ENCODE data around the gene GJC2.

Gene GJC2

GRCh38 chr1:228147151-228147693 lies 2.5 kb upstream of the GJC2 start:
- Histone ChIP-seq H3K9me3 (ENCODE audit: control insufficient read depth in 1 of 2, low read length in 2 of 2) (no peaks in the 10 kb centered on the region), H3K4me3 (ENCODE audit: low read depth in 1 of 2, low read length in 2 of 2) (no peak overlapping the region), H3K27ac (ENCODE audit: low read length) (no peak overlapping the region), H3K27me3 (ENCODE audit: low read depth, low read length) (no peaks in the 10 kb centered on the region), H3K36me3 (ENCODE audit: control insufficient read depth in 1 of 2, insufficient read depth in 2 of 2, low read length in 2 of 2) (peaks cover 4 to 25% of the 10 kb centered on the region in 2 donors), H3K4me1 (ENCODE audit: control insufficient read depth in 1 of 2, insufficient read depth in 2 of 2, low read length in 2 of 2) (peaks cover 15 to 57% of the 10 kb centered on the region in 2 donors)

DNA sequence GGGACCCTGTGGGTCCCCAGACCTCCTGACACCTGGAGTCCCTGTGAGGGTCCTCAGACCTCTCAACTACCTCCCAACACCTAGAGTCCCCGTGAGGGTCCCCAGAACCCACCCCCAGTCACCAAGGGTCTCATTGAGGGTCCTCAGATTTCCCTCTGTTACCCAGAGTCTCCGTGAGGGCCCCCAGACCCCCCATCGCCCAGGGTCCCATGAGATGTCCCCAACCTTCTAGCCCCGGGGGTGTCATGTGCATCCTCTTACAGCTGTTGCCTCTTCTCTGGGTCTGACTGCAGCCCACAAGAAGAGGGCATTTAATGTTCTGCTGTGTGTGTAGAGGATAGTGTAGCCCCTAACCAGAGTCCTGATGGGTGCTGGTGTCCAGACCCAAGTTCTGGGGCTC lies 2.0 kb upstream of the GJC2 start:
- H3K36me3 ChIP-seq (ENCODE audit: control insufficient read depth in 1 of 2, insufficient read depth in 2 of 2, low read length in 2 of 2): peaks cover 4 to 25% of the 10 kb centered on the region in 2 donors
- no peaks in the 10 kb centered on the region for H3K27me3 ChIP-seq (ENCODE audit: low read depth, low read length)
- H3K9me3 ChIP-seq (ENCODE audit: control insufficient read depth in 1 of 2, low read length in 2 of 2): no peaks in the 10 kb centered on the region
- no peak overlapping the region for H3K4me3 ChIP-seq (ENCODE audit: low read depth in 1 of 2, low read length in 2 of 2)
- peaks cover 11 to 53% of the 10 kb centered on the region in 2 donors for H3K4me1 ChIP-seq (ENCODE audit: control insufficient read depth in 1 of 2, insufficient read depth in 2 of 2, low read length in 2 of 2)
- no peak overlapping the region for H3K27ac ChIP-seq (ENCODE audit: low read length)

DNA sequence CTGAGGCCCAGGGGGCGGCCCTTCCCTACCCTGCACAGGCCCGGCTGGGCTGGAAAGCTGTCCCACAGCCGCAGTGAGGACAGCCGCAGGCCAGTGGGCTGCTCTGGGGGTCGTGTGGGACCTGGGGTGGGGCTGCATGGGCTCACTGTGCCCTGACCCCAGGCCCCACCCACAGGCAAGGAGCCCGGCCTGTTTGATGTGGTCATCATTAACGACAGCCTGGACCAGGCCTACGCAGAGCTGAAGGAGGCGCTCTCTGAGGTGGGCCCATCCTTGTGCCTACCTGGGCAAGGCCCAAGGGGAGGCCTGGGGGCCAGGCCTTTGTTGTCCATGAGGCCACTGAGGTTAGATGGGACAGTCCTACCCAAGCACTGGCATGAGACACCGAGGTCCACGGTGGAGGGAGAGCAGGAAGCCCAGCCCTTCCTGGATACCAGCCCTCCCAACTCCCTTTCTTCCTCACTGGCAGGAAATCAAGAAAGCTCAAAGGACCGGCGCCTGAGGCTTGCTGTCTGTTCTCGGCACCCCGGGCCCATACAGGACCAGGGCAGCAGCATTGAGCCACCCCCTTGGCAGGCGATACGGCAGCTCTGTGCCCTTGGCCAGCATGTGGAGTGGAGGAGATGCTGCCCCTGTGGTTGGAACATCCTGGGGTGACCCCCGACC lies 1.4 kb upstream of the GJC2 start:
- Histone ChIP-seq H3K36me3 (ENCODE audit: control insufficient read depth in 1 of 2, insufficient read depth in 2 of 2, low read length in 2 of 2) (peaks cover 4 to 25% of the 10 kb centered on the region in 2 donors), H3K27me3 (ENCODE audit: low read depth, low read length) (no peaks in the 10 kb centered on the region), H3K27ac (ENCODE audit: low read length) (peak overlapping the region; percentile 4), H3K9me3 (ENCODE audit: control insufficient read depth in 1 of 2, low read length in 2 of 2) (no peaks in the 10 kb centered on the region), H3K4me3 (ENCODE audit: low read depth in 1 of 2, low read length in 2 of 2) (no peak overlapping the region), H3K4me1 (ENCODE audit: control insufficient read depth in 1 of 2, insufficient read depth in 2 of 2, low read length in 2 of 2) (peaks cover 8 to 48% of the 10 kb centered on the region in 2 donors)

DNA sequence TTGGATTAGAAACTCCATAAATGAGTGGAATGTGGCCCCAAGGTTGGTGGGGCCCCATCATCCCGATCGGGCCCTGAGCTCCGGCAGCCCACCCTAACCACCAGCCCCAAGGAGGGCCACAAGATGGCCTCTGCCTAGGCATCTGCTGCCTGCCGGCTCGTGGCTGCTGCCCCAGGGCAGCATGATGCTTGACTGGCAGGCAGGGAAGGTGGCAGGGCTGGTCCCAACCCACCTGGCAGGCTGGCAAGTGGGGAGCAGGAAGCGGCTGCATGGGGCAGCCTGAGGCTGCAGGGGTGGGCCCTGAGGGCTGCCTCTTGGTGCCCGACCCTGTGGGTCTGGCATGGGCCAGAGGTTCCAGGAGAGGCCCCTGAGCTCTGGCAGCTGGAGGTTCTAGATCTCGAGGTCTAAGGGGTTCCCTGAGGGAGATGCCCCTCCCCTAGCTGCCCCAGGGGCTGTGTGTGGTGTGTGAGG lies 760 bp upstream of the GJC2 start:
- no peaks in the 10 kb centered on the region for H3K9me3 ChIP-seq (ENCODE audit: control insufficient read depth in 1 of 2, low read length in 2 of 2)
- peaks cover 8 to 41% of the 10 kb centered on the region in 2 donors for H3K4me1 ChIP-seq (ENCODE audit: control insufficient read depth in 1 of 2, insufficient read depth in 2 of 2, low read length in 2 of 2)
- peaks cover 4 to 25% of the 10 kb centered on the region in 2 donors for H3K36me3 ChIP-seq (ENCODE audit: control insufficient read depth in 1 of 2, insufficient read depth in 2 of 2, low read length in 2 of 2)
- H3K27ac ChIP-seq (ENCODE audit: low read length): peak overlapping the region; percentile 72
- H3K27me3 ChIP-seq (ENCODE audit: low read depth, low read length): no peaks in the 10 kb centered on the region
- peak overlapping the region in 1 of 2 donors; percentile 60 for H3K4me3 ChIP-seq (ENCODE audit: low read depth in 1 of 2, low read length in 2 of 2)

- Histone ChIP-seq H3K36me3 (ENCODE audit: control insufficient read depth in 1 of 2, insufficient read depth in 2 of 2, low read length in 2 of 2) (peaks cover 4 to 25% of the 10 kb centered on the region in 2 donors), H3K27me3 (ENCODE audit: low read depth, low read length) (no peaks in the 10 kb centered on the region), H3K27ac (ENCODE audit: low read length) (peak overlapping the region; percentile 72), H3K9me3 (ENCODE audit: control insufficient read depth in 1 of 2, low read length in 2 of 2) (no peaks in the 10 kb centered on the region), H3K4me3 (ENCODE audit: low read depth in 1 of 2, low read length in 2 of 2) (peak overlapping the region; percentile 56 to 60), H3K4me1 (ENCODE audit: control insufficient read depth in 1 of 2, insufficient read depth in 2 of 2, low read length in 2 of 2) (peaks cover 8 to 37% of the 10 kb centered on the region in 2 donors)
Measured at GRCh38 chr1:228150120-228150460, 360 bp downstream of the GJC2 start.

DNA sequence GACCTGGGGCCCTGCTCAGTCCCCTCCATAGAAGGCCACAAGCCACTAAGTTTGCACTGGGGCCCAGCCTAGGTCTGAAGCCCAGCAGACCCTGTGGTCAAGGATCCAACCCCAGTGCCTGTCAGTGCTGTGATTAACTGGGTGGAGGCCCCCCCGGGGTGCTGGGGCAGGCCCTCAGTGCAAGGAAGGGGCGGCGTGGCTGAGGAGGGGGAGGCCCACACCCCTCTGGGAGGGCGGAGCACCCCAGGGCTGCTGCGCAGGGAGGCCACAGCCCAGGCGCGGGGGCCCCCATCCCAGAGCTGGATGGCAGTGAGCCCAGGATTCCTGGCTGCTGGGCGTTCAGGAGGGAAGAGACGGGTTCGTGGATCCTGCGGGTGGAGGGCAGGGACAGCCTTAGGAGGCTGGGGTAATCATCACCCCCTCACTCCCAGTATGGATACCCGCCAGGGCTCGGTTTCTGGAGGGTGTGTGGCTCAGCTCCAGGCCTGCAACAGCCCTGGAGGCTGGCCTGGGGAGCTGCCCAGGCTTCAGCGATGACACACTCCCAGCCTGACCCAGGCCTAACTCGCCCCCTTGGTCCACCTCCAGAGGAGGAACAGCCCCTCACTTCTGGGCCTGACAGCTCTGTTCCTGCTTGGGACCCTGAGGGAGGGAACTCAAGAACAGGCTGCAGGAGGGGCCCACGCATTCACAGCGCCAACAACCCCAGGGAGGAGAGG lies 890 bp downstream of the GJC2 start:
- peaks cover 4 to 24% of the 10 kb centered on the region in 2 donors for H3K36me3 ChIP-seq (ENCODE audit: control insufficient read depth in 1 of 2, insufficient read depth in 2 of 2, low read length in 2 of 2)
- no peaks in the 10 kb centered on the region for H3K9me3 ChIP-seq (ENCODE audit: control insufficient read depth in 1 of 2, low read length in 2 of 2)
- H3K27ac ChIP-seq (ENCODE audit: low read length): peak overlapping the region; percentile 39
- H3K4me1 ChIP-seq (ENCODE audit: control insufficient read depth in 1 of 2, insufficient read depth in 2 of 2, low read length in 2 of 2): peaks cover 8 to 37% of the 10 kb centered on the region in 2 donors
- H3K27me3 ChIP-seq (ENCODE audit: low read depth, low read length): no peaks in the 10 kb centered on the region
- H3K4me3 ChIP-seq (ENCODE audit: low read depth in 1 of 2, low read length in 2 of 2): peak overlapping the region; percentile 56 to 60

DNA sequence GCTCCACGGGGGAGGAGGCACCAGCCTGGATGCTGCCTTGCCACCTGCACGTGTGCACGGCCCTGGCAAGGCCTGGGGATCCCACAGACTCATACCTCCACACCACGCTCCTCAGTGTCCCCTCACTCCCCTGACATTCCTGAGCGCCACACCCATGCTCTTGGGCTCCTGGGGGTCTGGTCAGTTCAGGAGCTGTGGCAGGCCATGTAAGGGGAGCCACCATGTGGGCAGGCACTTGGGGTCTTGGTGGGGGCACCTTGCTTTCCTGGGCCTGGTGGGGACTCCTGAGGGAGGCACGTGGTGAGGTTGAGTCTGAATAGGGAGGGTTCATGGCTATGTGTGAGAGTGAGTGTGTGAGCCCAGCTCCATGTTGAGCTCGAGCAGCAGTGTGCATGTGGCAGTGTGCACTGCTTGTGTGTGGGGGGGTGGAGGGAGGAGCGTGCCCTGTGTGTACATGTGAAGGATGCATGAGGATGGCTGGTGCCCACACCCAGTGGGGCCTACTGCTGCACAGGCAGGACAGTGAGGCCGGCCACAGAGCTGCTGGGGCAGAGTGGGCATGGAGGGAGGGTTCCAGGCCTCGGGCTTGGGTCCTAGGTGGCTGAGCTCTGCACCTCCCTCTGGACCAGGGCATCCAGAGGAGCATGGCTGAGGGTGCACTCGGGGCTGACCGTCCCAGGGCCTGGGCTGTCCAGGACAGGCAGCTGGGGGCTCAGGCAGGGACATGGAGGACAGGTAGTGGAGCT lies 1.6 kb downstream of the GJC2 start:
- H3K9me3 ChIP-seq (ENCODE audit: control insufficient read depth in 1 of 2, low read length in 2 of 2): no peaks in the 10 kb centered on the region
- H3K27me3 ChIP-seq (ENCODE audit: low read depth, low read length): no peaks in the 10 kb centered on the region
- H3K4me3 ChIP-seq (ENCODE audit: low read depth in 1 of 2, low read length in 2 of 2): peak overlapping the region in 1 of 2 donors; percentile 60
- peak overlapping the region; percentile 39 for H3K27ac ChIP-seq (ENCODE audit: low read length)
- H3K4me1 ChIP-seq (ENCODE audit: control insufficient read depth in 1 of 2, insufficient read depth in 2 of 2, low read length in 2 of 2): peaks cover 8 to 37% of the 10 kb centered on the region in 2 donors
- H3K36me3 ChIP-seq (ENCODE audit: control insufficient read depth in 1 of 2, insufficient read depth in 2 of 2, low read length in 2 of 2): peaks cover 4 to 17% of the 10 kb centered on the region in 2 donors

- H3K36me3 ChIP-seq (ENCODE audit: control insufficient read depth in 1 of 2, insufficient read depth in 2 of 2, low read length in 2 of 2): peaks cover 4 to 9% of the 10 kb centered on the region in 2 donors
- H3K9me3 ChIP-seq (ENCODE audit: control insufficient read depth in 1 of 2, low read length in 2 of 2): no peaks in the 10 kb centered on the region
- H3K4me3 ChIP-seq (ENCODE audit: low read depth in 1 of 2, low read length in 2 of 2): no peak overlapping the region
- no peaks in the 10 kb centered on the region for H3K27me3 ChIP-seq (ENCODE audit: low read depth, low read length)
- peaks cover 8 to 37% of the 10 kb centered on the region in 2 donors for H3K4me1 ChIP-seq (ENCODE audit: control insufficient read depth in 1 of 2, insufficient read depth in 2 of 2, low read length in 2 of 2)
- H3K27ac ChIP-seq (ENCODE audit: low read length): no peak overlapping the region
Measured at GRCh38 chr1:228152097-228152917, 2.6 kb downstream of the GJC2 start.

DNA sequence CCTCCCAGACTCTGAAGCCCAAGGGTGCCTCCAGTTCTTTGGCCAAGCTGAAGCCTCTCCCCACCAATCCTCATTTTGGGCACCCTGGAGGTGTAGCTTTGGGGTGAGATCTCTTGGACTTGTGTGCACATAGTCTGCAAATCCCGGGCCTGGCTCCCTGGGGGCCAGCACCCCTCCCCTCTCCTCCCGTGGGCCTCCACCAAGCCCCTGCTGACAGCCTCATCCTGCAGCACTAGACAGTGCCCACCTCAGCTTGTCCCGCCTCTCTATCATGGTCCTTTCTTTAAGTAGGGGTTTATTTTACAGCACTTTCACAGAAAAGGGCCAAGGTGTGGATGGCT lies 3.2 kb downstream of the GJC2 start:
- peaks cover under 1 to 7% of the 10 kb centered on the region in 2 donors for H3K36me3 ChIP-seq (ENCODE audit: control insufficient read depth in 1 of 2, insufficient read depth in 2 of 2, low read length in 2 of 2)
- H3K27ac ChIP-seq (ENCODE audit: low read length): no peak overlapping the region
- H3K4me3 ChIP-seq (ENCODE audit: low read depth in 1 of 2, low read length in 2 of 2): no peak overlapping the region
- no peaks in the 10 kb centered on the region for H3K9me3 ChIP-seq (ENCODE audit: control insufficient read depth in 1 of 2, low read length in 2 of 2)
- no peaks in the 10 kb centered on the region for H3K27me3 ChIP-seq (ENCODE audit: low read depth, low read length)
- peaks cover 8 to 37% of the 10 kb centered on the region in 2 donors for H3K4me1 ChIP-seq (ENCODE audit: control insufficient read depth in 1 of 2, insufficient read depth in 2 of 2, low read length in 2 of 2)

- Histone ChIP-seq H3K4me1 (ENCODE audit: control insufficient read depth in 1 of 2, insufficient read depth in 2 of 2, low read length in 2 of 2) (peaks cover 8 to 32% of the 10 kb centered on the region in 2 donors), H3K36me3 (ENCODE audit: control insufficient read depth in 1 of 2, insufficient read depth in 2 of 2, low read length in 2 of 2) (no peaks in the 10 kb centered on the region), H3K27me3 (ENCODE audit: low read depth, low read length) (no peaks in the 10 kb centered on the region), H3K27ac (ENCODE audit: low read length) (no peak overlapping the region), H3K9me3 (ENCODE audit: control insufficient read depth in 1 of 2, low read length in 2 of 2) (no peaks in the 10 kb centered on the region), H3K4me3 (ENCODE audit: low read depth in 1 of 2, low read length in 2 of 2) (no peak overlapping the region)
Measured at GRCh38 chr1:228154021-228154669, 4.4 kb downstream of the GJC2 start.
